GM23338 (cell line): ENCODE results near the gene FBXO24. TPM values are rescaled to one million over a fixed set of nuclear protein-coding genes. Genes with fewer than 3 reads are reported as not detected.

Experiments used
- ATAC-seq: fragments of 200-7000 bp; cut with Tn5 transposase; 3 replicates; pipeline ENCODE4 v1.9.1; 2020
- DNase-seq: peaks from one replicate; pipeline ENCODE4 v3.0.0-alpha.2; 2015; ENCODE audit warnings: low spot score
- H2AFZ ChIP-seq: fragments of 200-600 bp; sonication (generic); 2 replicates; pipeline ENCODE4 v1.8.0; 2016; ENCODE audit warnings: antibody characterized with exemption, mild to moderate bottlenecking, moderate library complexity
- H3F3A ChIP-seq: fragments of 200-600 bp; sonication (generic); replicated peaks from 2 replicates; pipeline ENCODE4 v1.8.0; 2017; ENCODE audit warnings: antibody characterized with exemption, mixed run types, low read depth
- H3K27ac ChIP-seq: fragments of 200-600 bp; sonication (generic); 2 replicates; pipeline ENCODE4 v1.6.1; 2016; ENCODE audit warnings: low read depth
- H3K27me3 ChIP-seq: fragments of 200-600 bp; sonication (generic); 2 replicates; pipeline ENCODE4 v1.8.0; 2016; ENCODE audit warnings: mild to moderate bottlenecking, mixed run types, moderate library complexity; ENCODE audit not compliant: insufficient read depth
- H3K36me3 ChIP-seq: fragments of 200-600 bp; sonication (generic); 2 replicates; pipeline ENCODE4 v1.8.0; 2016; ENCODE audit warnings: mild to moderate bottlenecking; ENCODE audit not compliant: insufficient read depth
- H3K4me1 ChIP-seq: fragments of 200-600 bp; sonication (generic); 2 replicates; pipeline ENCODE4 v1.8.0; 2016; ENCODE audit warnings: mild to moderate bottlenecking, moderate library complexity; ENCODE audit not compliant: insufficient read depth
- H3K4me2 ChIP-seq: fragments of 200-600 bp; sonication (generic); 2 replicates; pipeline ENCODE4 v1.7.1; 2017; ENCODE audit warnings: mixed run types
- H3K4me3 ChIP-seq: fragments of 200-600 bp; sonication (generic); 2 replicates; pipeline ENCODE4 v1.6.1; 2016; ENCODE audit warnings: mixed run types
- H3K79me2 ChIP-seq: fragments of 200-600 bp; sonication (generic); replicated peaks from 2 replicates; pipeline ENCODE4 v1.8.0; 2017; ENCODE audit warnings: mild to moderate bottlenecking; ENCODE audit not compliant: insufficient read depth
- H3K9me2 ChIP-seq: fragments of 200-600 bp; sonication (generic); 2 replicates; pipeline ENCODE4 v1.8.0; 2017; ENCODE audit not compliant: insufficient read depth
- H4K20me1 ChIP-seq: fragments of 200-600 bp; sonication (generic); replicated peaks from 2 replicates; pipeline ENCODE4 v1.8.0; 2017; ENCODE audit warnings: mild to moderate bottlenecking; ENCODE audit not compliant: insufficient read depth
- H3K27ac Mint-ChIP-seq: 2 replicates; pipeline ENCODE4 v1.8.0; 2020; ENCODE audit warnings: inconsistent platforms, mild to moderate bottlenecking, moderate library complexity, mixed read lengths
- H3K27me3 Mint-ChIP-seq: 3 replicates; pipeline ENCODE4 v1.8.0; 2022; ENCODE audit warnings: low read depth, mild to moderate bottlenecking, moderate library complexity, mixed read lengths, inconsistent platforms; ENCODE audit not compliant: insufficient read depth, poor library complexity
- H3K36me3 Mint-ChIP-seq: 3 replicates; pipeline ENCODE4 v1.8.0; 2021; ENCODE audit warnings: low read depth, mild to moderate bottlenecking, inconsistent platforms, moderate library complexity, mixed read lengths
- H3K4me1 Mint-ChIP-seq: 3 replicates; pipeline ENCODE4 v1.8.0; 2020; ENCODE audit warnings: mild to moderate bottlenecking, inconsistent platforms, mixed read lengths
- H3K4me3 Mint-ChIP-seq: 3 replicates; pipeline ENCODE4 v1.8.0; 2021; ENCODE audit warnings: moderate library complexity, mild to moderate bottlenecking, inconsistent platforms, mixed read lengths
- H3K9me3 Mint-ChIP-seq: 3 replicates; pipeline ENCODE4 v1.8.0; 2020; ENCODE audit warnings: moderate library complexity, mild to moderate bottlenecking, inconsistent platforms, mixed read lengths
- CREB1 ChIP-seq: fragments of 250-450 bp; sonication (Bioruptor Pico); IDR thresholded peaks from 2 replicates; pipeline ENCODE4 v1.5.0; 2020; ENCODE audit warnings: low read depth, mild to moderate bottlenecking, moderate library complexity
- EZH2 ChIP-seq: fragments of 200-600 bp; sonication (generic); IDR thresholded peaks from one replicate; pipeline ENCODE4 v1.8.0; 2017; ENCODE audit warnings: antibody characterized with exemption, mild to moderate bottlenecking, low read depth; ENCODE audit not compliant: unreplicated experiment
- EZH2phosphoT487 ChIP-seq: fragments of 200-600 bp; sonication (generic); IDR thresholded peaks from one replicate; pipeline ENCODE4 v1.8.1; 2018; ENCODE audit warnings: antibody characterized with exemption; ENCODE audit not compliant: unreplicated experiment
- JUNB ChIP-seq: IDR thresholded peaks from one replicate; pipeline ENCODE4 v1.6.1; 2016; ENCODE audit warnings: antibody characterized with exemption; ENCODE audit not compliant: unreplicated experiment
- POLR2AphosphoS5 ChIP-seq: IDR thresholded peaks from 2 replicates; pipeline ENCODE4 v1.6.1; 2016; ENCODE audit warnings: antibody characterized with exemption, low read depth
- ZNF114 ChIP-seq: fragments of 250-450 bp; sonication (Bioruptor Pico); IDR thresholded peaks from 2 replicates; pipeline ENCODE4 v1.5.0; 2020; ENCODE audit warnings: mild to moderate bottlenecking, moderate library complexity
- polyA plus RNA-seq: library from polyadenylated mRNA; unstranded; fragments of >200 nt; fragmentation: Nextera tagmentation; extraction: Ambion mirVana; gene quantifications from 2 replicates; pipeline ENCODE4 v1.2.1, GENCODE V29; 2016
- total RNA-seq: library from RNA; depleted of rRNA; stranded (reverse); fragments of >200 nt; shearing (Covaris generic); gene quantifications from 2 replicates; pipeline ENCODE4 v1.2.3, GENCODE V29; 2014
- TF ChIP-seq, protein P1 (sequence below): IDR thresholded peaks from one replicate; pipeline ENCODE4 v1.6.1; 2018; ENCODE audit warnings: antibody characterized with exemption; ENCODE audit not compliant: unreplicated experiment
- TF ChIP-seq, protein P2 (sequence below), 2 experiments: fragments of 200-600 bp in 1 of 2; sonication (generic) in 1 of 2; conservative IDR thresholded peaks; 2 replicates each; pipeline versions ENCODE4 v1.5.1 to v1.6.1; 2016 to 2017; ENCODE audit warnings: antibody characterized with exemption in 2 of 2, low read depth in 2 of 2, mild to moderate bottlenecking in 2 of 2, moderate library complexity in 1 of 2

The FBXO24 gene
- total and polyA plus RNA-seq, 2 experiments from 2014 or later, result 2.1 to 2.4 TPM

DNA sequence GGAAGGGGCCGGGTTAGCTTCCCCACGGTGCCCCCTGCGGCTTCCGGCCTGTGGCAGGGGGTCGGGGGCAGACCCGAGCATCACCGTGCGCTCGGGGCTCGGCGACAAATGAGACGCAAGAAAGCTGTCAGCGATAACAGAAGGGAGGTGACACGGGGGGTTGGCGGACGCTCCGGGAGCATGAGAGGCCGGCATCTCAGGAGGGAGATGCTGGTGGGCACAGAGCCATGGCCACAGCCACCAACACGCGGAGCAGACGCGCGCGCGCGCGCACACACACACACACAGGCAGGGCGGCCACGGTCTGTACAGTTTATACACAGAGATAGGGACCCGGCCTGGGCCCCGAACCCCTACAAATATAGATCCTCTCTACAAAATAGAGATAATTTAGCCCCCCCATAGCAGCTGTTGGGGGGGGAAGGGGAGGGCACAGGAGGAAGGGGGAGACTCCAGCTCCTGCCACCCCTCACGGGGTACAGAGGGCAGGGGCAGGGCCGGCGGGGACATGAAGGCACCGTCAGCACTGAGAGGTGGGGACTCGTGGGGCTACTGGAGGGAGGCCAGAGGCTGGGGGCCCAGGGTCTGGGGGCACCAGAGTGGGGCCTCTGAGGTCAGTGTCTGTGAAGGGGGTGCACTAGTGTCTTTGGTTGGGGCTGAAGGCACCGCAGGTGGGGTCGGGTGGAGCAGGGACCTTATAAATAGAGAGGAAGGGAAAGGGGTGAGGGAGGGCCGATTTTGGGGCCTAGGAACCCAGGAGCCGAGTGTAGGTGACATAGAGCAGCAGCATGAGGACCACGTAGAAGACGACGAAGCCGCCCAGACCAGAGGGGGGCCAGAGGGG lies 11.5 kb upstream of the FBXO24 start:
- Mint-ChIP-seq H3K4me3 (no peak overlapping the region; the same call in 2 of the 3 replicates), H3K36me3 (peaks cover 12% of the 10 kb centered on the region), H3K4me1 (peaks cover 18% of the 10 kb centered on the region), H3K9me3 (no peaks in the 10 kb centered on the region), H3K27me3 (peaks cover 27% of the 10 kb centered on the region), H3K27ac (no peak overlapping the region; the same call in 1 of the 2 replicates)
- Histone ChIP-seq H2AFZ (no peak overlapping the region), H3K9me2 (no peaks in the 10 kb centered on the region), H3K79me2 (no peaks in the 10 kb centered on the region), H3K36me3 (peaks cover 5% of the 10 kb centered on the region; the same call in 1 of the 2 replicates), H3K27ac (no peak overlapping the region), H3K4me1 (peaks cover 23% of the 10 kb centered on the region), H3K4me2 (no peak overlapping the region), H3K27me3 (peaks cover 8% of the 10 kb centered on the region; the same call in 1 of the 2 replicates), H4K20me1 (no peaks in the 10 kb centered on the region), H3K4me3 (no peak overlapping the region), H3F3A (peaks cover 8% of the 10 kb centered on the region; the same call in 1 of the 2 replicates)
- TF ChIP-seq JUNB, result no peak
- TF ChIP-seq, protein P1, sequence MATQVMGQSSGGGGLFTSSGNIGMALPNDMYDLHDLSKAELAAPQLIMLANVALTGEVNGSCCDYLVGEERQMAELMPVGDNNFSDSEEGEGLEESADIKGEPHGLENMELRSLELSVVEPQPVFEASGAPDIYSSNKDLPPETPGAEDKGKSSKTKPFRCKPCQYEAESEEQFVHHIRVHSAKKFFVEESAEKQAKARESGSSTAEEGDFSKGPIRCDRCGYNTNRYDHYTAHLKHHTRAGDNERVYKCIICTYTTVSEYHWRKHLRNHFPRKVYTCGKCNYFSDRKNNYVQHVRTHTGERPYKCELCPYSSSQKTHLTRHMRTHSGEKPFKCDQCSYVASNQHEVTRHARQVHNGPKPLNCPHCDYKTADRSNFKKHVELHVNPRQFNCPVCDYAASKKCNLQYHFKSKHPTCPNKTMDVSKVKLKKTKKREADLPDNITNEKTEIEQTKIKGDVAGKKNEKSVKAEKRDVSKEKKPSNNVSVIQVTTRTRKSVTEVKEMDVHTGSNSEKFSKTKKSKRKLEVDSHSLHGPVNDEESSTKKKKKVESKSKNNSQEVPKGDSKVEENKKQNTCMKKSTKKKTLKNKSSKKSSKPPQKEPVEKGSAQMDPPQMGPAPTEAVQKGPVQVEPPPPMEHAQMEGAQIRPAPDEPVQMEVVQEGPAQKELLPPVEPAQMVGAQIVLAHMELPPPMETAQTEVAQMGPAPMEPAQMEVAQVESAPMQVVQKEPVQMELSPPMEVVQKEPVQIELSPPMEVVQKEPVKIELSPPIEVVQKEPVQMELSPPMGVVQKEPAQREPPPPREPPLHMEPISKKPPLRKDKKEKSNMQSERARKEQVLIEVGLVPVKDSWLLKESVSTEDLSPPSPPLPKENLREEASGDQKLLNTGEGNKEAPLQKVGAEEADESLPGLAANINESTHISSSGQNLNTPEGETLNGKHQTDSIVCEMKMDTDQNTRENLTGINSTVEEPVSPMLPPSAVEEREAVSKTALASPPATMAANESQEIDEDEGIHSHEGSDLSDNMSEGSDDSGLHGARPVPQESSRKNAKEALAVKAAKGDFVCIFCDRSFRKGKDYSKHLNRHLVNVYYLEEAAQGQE, result no peak
- no peak for TF ChIP-seq EZH2phosphoT487
- ATAC-seq (no peak), DNase-seq (no peak)

DNA sequence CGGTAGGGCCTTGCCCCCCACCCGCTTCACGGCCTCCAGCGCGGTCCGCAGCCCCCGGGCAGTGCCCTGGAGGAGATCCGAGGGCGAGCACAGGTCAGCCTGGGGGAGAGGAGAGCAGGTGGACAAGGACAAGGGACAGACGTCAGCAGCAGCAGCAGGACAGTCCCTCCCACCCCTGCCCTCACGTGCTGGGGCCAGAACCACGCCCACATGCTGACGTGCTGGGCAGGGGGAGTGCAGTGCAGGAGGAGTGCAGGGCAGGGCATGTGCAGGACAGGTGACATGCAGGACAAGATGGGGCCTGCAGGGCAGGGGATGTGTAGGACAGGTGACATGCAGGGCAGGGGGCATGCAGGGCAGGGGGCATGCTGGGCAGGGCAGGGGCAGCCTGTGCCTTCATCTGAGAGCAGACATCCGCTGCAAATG lies 10.9 kb upstream of the FBXO24 start:
- H3K27ac Mint-ChIP-seq, result no peak overlapping the region
- DNase-seq (no peak), ATAC-seq (no peak)
- TF ChIP-seq EZH2 (no peak), POLR2AphosphoS5 (no peak), JUNB (no peak), EZH2phosphoT487 (no peak), CREB1 (no peak), ZNF114 (CRISPR knock-in tag) (no peak)
- TF ChIP-seq, protein P1, result no peak
- TF ChIP-seq, protein P2, sequence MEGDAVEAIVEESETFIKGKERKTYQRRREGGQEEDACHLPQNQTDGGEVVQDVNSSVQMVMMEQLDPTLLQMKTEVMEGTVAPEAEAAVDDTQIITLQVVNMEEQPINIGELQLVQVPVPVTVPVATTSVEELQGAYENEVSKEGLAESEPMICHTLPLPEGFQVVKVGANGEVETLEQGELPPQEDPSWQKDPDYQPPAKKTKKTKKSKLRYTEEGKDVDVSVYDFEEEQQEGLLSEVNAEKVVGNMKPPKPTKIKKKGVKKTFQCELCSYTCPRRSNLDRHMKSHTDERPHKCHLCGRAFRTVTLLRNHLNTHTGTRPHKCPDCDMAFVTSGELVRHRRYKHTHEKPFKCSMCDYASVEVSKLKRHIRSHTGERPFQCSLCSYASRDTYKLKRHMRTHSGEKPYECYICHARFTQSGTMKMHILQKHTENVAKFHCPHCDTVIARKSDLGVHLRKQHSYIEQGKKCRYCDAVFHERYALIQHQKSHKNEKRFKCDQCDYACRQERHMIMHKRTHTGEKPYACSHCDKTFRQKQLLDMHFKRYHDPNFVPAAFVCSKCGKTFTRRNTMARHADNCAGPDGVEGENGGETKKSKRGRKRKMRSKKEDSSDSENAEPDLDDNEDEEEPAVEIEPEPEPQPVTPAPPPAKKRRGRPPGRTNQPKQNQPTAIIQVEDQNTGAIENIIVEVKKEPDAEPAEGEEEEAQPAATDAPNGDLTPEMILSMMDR (conservative IDR thresholded peaks at IDR 0.05; ENCODE audit: low read depth in 2 of 2), result no peak

More for the DNA sequence above, 10.9 kb upstream of the FBXO24 start:
- Histone ChIP-seq H3K27me3 (peaks cover 7% of the 10 kb centered on the region; the same call in 1 of the 2 replicates), H4K20me1 (no peaks in the 10 kb centered on the region), H3K4me2 (no peak overlapping the region), H3K9me2 (no peaks in the 10 kb centered on the region), H3K4me1 (peaks cover 23% of the 10 kb centered on the region), H3K27ac (no peak overlapping the region), H3F3A (peaks cover 6% of the 10 kb centered on the region; the same call in 1 of the 2 replicates), H3K36me3 (peaks cover 5% of the 10 kb centered on the region; the same call in 1 of the 2 replicates), H2AFZ (no peak overlapping the region), H3K4me3 (no peak overlapping the region), H3K79me2 (no peaks in the 10 kb centered on the region)
- Mint-ChIP-seq H3K4me3 (no peak overlapping the region), H3K27me3 (peaks cover 24% of the 10 kb centered on the region), H3K4me1 (peaks cover 18% of the 10 kb centered on the region), H3K9me3 (no peaks in the 10 kb centered on the region), H3K36me3 (peaks cover 12% of the 10 kb centered on the region)
